OCI-LY1 (cell line): Measurements from ENCODE around the gene KRT32.

ENCODE experiments used
- CTCF ChIP-seq: fragments of 200-600 bp; sonication (generic), shearing (Covaris generic); IDR thresholded peaks from 2 replicates; pipeline ENCODE4 v1.5.1; 2017; ENCODE audit warnings: mild to moderate bottlenecking, antibody characterized with exemption, low read length, moderate library complexity, mixed read lengths
- EZH2 ChIP-seq: fragments of 200-600 bp; sonication (generic), shearing (Covaris generic); IDR thresholded peaks from 2 replicates; pipeline ENCODE4 v1.8.0; 2017; ENCODE audit warnings: borderline replicate concordance, mixed run types, mild to moderate bottlenecking, antibody characterized with exemption, low read length, moderate library complexity, mixed read lengths

- TF ChIP-seq CTCF (no peak), EZH2 (no peak)
Observed at GRCh38 chr17:41452281-41452680, 14.9 kb downstream of the KRT32 start.
